Activated CD4-positive, alpha-beta T cell treated with anti-CD3 and anti-CD28 coated beads for 1 hour (primary cell): Measurements from ENCODE around the gene EDDM13.
"Not testable (repeated sequence)": the region's sequence is repeated elsewhere in the genome, so short reads cannot be mapped to it uniquely, and the experiment has no call there.

Experiments
- DNase-seq: peaks from one replicate; pipeline ENCODE4 v3.0.0-alpha.2; 2020

EDDM13 gene, protein sequence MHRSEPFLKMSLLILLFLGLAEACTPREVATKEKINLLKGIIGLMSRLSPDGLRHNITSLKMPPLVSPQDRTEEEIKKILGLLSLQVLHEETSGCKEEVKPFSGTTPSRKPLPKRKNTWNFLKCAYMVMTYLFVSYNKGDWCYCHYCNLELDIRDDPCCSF

DNA sequence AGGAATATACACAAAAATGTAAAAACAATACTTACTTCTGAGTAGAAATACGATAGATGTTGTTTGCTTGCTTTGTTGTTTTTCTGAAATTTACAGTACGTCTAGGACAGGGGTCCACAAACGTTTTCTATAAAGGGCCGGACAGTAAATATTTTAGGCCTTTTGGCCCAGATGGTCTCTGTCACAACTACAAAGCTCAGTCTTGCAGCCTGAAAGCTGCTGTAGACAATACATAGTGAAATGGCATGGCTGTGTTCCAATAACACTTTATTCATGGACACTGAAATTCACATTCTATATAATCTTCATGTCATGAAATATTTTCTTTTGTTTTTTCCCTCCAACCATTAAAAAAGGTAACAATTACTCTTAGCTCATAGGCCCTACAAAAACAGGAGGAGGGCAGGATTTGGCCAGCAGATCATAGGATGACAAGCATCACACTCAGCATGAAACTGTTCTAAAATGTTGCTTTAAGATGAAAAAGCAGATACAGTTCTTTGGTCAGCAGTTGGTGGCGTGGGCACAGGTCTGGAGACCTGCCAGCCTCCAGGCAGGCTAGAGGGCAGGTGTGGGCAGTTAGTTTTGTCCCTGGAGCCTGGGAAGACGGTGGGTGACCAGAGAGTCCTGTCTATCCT is at the start of gene EDDM13:
TSS of gene EDDM13 (plus strand) at position 588 of the 638 bp plus-strand sequence. CDS start 87 bp downstream, outside the sequence.
- no peak for DNase-seq

DNA sequence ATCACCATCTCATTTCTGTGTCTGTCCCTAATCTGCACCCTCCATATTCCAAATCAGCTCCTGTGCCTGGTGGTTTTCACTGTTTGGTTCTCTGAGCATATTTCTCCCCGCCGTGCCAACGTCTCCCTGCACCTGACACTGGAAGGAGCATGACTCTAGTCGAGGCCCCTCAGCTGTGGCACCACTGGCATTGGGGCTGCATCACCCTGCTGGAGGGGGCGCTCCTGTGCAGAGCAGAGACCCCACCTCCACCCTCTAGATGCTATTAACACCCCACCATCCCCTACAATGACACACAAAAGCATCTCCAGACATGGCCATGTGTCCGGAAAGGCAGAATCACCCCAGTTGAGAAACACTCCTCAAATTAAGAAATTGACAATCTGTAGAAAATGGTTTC is 49.6 kb upstream of the EDDM13 start:
- DNase-seq: no peak

DNA sequence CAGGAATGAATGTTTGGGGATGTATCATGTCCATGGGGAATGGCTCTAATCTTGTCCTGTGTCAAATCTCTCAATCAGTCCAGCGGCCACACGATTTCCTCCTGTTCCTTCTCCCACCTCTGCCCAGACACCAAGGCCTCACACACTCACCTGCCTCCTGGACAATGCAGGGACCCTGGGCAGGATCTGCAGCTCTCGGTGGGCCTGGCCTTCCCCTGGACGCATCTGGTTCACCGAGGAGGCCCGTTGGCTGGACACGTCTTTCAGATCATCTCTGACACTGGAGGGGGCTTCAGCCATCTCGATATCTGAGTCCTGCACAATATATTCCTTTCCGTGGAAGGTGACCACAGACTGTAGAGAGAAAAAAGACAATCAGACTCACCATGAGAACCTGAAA is 49.1 kb upstream of the EDDM13 start:
- no peak for DNase-seq

DNA sequence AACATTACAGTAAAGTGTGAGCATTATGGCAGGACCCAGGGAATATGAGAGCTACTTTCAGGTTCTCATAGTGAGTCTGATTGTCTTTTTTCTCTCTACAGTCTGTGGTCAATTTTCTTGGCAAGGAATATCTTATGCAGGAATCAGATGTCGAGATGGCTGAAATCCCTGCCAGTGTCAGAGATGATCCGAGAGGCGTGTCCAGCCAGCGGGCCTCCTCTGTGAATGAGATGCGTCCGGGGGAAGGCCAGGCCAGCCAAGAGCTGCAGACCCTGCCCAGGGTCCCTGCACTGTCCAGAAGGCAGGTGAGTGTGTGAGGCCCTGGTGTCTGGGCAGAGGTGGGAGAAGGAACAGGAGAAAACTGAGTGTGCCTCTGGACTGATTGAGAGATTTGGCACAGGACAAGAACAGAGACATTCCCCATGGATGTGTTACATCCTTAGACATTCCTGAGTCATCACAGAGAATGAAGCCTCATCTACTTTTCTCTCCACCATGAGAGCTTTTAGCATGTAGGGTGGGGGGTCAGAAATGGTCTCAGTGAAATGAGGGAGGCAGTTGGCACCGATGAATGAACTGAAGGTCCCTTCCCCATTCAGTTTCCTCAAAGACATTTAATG is 27.3 kb upstream of the EDDM13 start:
- DNase-seq: no peak

DNA sequence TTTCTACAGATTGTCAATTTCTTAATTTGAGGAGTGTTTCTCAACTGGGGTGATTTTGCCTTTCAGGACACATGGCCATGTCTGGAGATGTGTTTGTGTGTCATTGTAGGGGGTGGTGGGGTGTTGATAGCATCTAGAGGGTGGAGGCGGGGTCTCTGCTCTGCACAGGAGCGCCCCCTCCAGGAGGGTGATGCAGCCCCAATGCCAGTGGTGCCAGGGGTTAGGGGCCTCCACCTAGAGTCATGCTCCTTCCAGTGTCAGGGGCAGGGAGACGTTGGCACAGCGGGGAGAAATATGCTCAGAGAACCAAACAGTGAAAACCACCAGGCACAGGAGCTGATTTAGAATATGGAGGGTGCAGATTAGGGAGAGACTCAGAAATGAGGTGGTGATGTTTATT is 26.8 kb upstream of the EDDM13 start:
- DNase-seq: not testable (repeated sequence)

DNA sequence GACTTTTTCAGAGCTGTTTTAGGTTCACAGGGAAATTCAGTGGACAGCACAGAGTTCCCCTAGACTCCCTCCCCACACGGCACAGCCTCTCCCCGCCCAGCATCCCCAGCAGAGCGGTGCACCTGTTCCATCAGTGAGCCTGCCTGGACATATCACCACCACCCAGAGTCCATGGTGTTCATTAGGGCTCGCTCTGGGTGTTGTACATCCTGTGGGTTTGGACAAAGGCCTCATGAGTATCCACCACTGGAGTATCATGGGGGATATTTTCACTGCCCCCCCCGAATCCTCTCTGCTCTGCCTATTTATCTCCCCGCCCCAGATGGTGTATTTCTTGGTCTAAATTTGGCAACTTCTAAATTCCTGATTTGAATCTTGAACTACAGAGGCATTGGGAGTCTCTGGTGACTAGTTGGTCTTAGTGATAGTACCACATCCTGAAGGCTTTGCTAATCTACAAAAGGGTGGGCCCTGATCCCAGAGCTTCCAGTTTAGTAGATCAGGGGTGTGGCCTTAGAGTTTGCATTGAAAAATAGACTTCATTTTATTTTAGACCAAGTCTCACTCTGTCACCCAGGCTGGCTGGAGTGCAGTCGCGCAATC is 23.7 kb upstream of the EDDM13 start:
- not testable (repeated sequence) for DNase-seq

DNA sequence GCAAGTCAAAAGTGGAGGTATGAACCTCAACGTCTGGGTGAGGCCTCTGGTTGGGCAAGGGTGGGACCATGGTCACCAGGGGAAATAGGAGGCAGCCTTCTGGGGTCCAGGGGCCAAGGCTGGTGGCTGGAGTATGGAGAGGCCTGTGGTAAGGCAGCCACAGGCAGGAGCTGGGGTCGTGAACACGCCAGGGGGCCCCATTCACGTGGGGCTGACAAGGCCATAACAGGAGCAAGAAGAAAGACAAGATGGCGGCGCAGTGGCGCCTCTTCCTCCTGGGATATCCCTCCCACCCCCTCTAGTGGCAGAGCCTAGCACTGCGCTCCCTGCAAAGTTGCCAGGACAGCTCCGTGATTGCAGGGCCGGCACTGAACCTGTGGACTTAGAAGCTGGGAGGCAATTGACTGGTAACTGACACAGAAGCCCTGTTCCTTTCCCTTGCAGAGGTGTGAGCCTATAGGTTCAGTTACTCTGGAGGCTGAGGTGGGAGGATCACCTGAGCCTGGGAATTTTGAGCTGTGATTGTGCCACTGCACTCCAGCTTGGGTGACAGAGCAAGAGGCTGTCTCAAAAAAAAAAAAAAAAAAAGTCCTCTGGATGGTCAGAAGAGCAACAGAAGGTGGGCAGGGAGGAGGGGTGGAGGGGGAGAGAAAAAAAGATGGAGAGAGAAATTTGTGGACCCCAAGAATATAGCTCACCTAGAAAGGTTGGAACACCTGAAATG is 19.7 kb upstream of the EDDM13 start:
- peak; percentile 33 for DNase-seq

DNA sequence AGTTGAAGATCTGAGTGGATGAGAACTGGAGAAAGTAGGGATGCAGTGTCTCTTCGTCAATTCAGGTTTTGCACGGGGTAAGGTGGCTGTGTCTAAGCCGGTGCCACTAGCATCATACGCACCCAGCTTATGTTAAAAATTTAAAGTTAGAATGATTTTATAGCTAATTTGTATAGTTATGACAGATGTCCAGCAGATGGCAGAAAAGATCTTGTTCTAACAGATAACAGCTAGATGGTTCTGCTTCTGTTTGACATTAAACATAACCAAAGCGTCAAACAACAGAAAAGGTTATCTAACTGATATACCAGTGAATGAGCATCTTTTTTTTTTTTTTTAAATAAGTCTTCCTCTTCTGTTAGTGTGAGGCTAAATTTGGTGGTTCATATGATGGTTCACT is 18.8 kb upstream of the EDDM13 start:
- DNase-seq: no peak

DNA sequence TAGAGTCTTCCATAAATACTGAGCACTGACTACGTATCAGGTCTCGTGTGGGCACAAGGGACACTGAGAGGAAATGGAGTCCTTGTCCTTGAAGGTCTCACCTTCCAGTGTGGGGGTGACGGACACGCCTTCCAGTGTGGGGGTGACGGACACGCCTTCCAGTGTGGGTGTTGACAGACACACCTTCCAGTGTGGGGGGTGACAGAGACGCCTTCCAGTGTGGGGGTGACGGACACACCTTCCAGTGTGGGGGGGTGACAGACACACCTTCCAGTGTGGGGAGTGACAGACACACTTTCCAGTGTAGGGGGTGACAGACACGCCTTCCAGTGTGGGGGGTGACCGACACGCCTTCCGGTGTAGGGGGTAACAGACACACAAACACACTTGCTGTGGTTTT is 14.3 kb upstream of the EDDM13 start:
- DNase-seq: no peak

DNA sequence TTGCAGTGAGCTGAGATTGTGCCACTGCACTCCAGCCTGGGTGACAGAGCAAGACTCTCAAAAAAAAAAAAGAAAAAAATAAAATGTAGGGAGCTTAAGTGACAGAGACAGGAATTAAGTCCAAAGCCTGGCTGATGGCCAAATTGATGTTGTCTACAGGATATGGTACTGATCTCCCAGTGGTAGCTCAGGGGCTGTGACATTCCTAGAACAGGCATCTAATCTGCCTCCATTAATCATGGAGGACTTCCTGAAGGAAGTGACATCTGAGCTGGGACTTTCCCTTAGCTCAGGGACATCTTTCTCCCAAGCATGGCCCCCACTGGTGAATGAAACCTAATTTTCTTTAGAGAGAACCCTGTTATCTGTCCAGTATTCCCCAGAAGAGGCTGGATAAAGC is 11.4 kb upstream of the EDDM13 start:
- no peak for DNase-seq

DNA sequence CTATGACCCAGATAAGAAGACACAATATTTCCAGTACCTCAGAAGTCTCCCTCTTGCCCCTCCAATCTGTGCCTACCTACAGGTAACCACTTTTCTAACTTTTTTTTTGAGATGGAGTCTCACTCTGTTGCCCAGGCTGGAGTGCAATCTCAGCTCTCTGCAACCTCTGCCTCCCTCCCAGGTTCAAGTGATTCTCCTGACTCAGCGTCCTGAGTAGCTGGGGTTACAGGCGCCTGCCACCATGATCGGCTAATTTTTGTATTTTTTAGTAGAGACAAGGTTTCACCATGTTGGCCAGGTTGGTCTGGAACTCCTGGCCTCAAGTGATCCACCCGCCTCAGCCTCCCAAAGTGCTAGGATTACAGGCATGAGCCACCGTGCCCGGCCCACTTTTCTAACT is 10.6 kb upstream of the EDDM13 start:
- DNase-seq: not testable (repeated sequence)

DNA sequence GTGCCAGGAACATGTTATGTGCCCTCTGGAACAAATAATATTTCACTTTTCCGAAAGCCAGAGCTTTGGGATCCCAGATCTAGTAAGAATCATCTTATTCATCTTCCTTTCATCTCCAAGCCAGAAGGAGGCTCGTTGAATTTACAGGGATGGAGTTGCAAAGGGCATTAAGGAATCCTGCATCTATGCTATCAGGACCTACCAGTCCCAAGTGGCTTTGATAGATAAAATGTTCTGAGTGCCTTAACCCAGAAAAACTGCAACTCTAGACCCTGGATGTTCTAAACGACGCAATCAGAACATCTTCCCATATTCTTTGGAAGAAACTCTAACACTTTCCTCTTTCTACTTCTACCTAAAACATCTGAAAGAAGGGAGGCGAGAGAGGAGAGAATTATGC is 9.2 kb upstream of the EDDM13 start:
- DNase-seq: no peak

DNA sequence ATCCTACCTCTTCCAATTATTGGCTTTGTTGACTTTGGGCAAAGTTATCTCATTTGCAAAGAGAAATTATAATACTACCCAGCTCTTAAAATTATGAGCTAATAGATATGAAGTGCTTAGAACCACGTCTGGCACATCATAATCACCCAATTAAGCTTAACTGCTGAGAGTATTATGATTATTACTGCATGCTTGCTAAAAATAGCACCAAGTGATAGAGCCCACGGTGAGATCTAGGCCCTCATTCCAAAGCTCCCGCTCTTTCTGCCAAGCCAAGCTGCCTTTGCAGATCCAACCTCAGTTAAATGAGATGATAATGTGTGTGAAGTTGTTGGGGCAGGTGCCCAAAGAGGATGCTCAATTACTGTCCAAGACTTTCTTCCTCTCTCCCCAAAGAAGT is 6.5 kb upstream of the EDDM13 start:
- no peak for DNase-seq

DNA sequence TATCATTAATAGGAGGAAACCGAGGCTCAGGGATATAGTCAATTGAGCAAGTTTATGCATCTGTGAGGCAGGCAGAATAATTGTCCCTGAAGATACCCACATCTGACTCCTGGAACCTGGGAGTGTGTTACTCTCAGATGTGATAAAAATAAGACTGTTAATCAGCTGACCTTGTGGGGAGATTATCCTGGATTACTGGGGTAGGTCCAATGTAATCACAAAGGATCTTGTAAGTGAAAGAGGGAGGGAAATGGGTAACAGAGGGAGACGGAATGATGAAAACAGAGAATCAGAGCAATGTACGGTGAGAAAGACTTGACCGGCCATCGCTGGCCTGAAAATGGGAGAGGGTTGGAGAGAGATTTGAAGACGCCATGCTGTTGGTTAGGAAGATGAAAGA is 3.2 kb upstream of the EDDM13 start:
- no peak for DNase-seq

DNA sequence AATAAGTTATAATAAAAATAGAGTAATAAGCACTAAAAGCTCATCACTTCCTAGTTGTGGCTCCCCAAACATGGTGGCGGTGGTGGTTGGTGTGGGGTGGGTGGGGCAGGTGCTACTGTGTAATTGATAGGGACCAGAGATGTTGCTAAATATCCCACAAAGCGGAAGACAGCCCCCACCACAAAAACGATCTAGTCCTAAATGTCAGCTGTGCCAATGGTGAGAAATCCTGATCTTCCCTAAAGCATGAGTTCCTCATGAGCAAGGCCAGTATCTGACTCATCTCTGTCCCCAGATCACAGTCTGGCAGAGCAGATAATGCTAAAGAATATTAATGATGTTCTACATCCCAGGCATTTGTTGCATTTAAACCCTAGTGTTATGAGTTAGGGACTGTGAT is 1.9 kb upstream of the EDDM13 start:
- DNase-seq: no peak

DNA sequence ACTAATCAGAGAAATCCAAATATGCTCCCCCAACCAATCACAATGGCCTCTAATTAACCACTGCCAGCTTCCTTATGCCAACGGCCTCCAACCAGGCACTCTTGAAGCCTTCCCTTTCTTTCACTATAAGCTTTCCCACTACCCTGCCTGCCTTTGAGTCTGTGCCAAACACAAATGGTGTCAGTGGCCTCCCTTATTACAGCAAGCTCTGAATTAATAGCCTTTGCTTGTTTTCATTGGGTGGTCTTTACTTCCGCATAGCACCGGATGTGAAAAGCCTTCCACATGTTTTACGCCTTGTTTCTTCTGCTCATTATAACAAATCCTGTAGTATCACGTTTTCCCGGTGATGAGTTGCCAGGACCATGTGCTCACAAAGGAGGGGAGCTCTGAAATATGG is 1.4 kb upstream of the EDDM13 start:
- no peak for DNase-seq

DNA sequence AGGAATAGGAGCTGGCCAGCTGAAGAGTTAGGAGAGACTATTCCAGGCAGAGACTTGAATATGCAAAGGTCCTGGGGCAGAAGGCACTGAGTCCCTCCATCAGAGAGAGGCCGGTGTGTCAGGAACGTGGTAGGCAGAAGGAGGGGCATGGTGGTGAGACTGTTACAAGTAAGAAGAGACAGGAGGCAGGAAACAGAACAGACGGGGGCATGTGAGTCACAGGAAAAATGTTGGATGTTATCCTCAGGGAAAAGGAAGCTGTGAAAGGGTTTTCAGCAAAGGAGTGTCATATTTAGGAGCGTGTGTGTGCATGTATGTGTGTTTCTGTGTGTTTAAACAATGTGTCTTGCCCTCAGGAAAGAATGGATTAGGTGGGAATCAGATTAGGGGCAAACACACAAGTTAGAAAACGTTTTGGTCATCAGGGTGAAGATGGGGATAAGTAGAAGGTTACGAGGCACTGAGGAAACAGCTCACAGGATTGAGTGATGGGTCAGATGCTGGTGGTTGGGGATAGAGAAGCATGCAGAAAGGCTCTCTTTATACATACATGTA is 1.1 kb downstream of the EDDM13 start:
- no peak for DNase-seq

DNA sequence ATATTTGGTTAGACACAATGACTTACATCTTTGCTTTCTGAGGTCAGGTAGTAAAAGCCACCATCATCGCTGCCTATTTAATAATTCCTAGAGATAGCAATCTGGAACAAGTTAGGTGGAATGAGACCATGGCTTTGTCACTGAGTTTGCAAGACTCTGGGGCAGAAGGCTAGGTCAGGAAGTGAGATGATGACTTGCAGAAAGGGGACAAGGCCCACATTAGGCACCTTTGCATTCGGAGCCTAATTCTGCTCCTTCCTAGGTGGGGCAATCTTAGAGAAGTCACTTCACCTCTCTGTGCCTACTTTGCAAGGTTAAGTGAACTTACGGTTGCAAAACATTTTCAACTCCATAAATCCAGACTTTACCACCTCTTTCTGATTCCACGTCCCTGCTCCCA is 10.3 kb downstream of the EDDM13 start:
- DNase-seq: no peak

DNA sequence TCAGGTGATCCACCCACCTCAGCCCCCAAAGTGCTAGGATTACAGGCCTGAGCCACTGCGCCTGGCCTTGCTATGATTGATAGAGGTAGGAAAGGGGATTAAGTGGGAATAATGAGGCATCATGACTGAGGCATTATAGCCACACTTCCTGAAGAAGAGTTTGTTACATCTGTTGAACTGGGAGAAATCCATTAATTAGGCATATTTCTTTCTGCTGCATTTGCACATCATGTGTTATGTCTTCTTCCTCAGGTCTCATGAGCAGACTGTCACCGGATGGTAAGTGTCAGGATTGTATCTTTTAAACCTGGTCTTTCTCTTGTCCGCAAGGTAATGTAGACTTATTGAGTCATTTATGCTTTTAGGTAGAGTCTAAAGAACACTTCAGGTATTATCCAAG is 12.2 kb downstream of the EDDM13 start:
- DNase-seq: no peak

DNA sequence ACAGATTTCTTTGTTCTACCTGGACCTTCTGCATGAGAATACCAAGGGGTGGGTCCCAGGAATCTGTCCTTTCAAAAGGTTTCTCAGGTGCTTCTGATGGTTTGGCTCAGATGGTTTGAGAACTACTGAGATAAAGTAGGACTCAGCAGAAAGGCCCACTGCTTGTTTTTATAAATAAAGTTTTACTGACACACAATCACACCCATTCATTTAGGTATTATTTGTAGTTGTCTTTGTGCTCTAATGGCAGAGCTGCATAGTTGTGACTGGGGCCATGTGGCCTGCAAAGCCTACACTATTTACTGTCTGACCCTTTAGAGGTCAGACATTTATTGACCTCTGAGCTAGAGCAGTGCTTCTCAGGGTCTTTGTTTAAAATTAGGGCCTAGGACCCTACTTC is 17.6 kb downstream of the EDDM13 start:
- DNase-seq: no peak

DNA sequence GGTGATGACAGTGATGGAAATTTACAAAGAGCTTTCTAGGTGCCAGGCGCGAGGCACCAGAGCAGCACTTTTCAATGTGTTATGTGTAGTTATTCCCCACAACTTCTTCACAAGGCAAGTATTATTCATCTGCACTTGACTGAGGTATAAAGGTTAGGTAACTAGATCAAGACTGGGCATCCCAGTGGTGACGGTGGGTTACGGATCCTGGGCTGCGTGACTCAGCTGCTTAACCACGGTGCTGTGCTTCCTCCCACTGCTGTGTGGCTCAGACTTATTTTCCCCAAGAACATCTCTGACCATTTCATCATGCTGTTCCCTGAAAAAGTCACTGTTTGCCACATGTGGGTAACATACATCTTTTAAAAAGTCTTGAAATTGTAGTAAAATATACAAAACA is 19.3 kb downstream of the EDDM13 start:
- no peak for DNase-seq

DNA sequence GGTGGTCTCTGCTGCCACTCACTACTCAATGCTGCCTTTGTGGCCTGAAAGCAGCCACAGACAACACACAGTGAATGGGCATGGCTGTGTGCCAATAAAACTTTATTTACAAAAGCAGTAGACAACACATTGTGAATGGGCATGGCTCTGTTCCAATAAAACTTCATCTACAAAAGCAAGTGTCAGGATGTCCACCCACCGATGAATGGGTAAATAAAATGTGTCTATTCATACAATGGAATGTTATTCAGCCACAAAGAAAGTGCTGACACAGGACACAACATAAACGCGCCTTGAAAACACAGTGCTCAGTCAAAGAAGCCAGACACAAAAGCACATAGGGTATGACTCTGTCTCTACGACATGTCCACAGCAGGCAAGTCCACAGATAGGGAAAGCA is 22.0 kb downstream of the EDDM13 start:
- DNase-seq: no peak
